DMS114 treated with DMSO at 0.1 percent for 48 hours (cell line): ENCODE data around the gene KLF6.

ENCODE experiments used
- DNase-seq: peaks from one replicate; lab custom pipeline; 2025; ENCODE audit not compliant: unreplicated experiment; lab: John Stamatoyannopoulos, UW

KLF6 gene

DNA sequence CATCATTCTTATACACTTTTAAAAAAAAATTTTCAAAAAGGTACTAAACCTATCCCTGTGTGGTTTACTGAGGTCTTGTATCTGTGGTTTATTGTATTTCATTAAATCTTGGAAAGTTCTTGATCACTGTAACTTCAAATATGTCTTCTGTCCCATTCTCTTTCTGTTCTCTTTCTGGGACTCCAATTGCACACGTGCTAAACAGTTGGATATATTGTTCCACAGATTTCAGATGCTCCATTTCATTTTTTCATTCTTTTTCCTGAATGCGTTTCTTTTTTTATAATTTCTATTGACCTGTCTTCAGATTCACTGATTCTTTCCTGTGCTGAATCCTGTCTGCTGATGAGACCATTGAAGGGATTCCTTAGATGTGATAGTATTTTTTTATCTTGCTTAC is 4.6 kb upstream of the KLF6 start:
- no peak for DNase-seq

DNA sequence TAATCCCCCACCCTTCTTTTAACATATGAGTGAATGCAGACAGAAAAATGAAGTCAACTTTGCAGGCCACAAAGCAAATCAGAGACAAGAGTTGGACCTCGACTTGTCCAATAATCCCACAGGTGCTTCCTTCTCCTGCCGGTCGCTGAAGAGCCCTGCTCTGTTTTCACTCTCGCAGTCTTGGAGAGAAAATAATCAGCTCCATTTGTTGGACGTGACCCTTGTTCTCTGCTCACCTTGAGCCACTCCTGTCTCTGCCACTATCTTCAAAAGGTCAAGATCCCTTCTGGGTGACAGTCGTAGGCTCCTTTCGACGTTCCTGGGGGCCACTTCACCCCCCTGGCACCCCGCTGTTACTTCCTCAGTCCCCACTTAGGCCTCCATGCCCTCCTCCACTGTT is 2.8 kb upstream of the KLF6 start:
- DNase-seq = no peak

DNA sequence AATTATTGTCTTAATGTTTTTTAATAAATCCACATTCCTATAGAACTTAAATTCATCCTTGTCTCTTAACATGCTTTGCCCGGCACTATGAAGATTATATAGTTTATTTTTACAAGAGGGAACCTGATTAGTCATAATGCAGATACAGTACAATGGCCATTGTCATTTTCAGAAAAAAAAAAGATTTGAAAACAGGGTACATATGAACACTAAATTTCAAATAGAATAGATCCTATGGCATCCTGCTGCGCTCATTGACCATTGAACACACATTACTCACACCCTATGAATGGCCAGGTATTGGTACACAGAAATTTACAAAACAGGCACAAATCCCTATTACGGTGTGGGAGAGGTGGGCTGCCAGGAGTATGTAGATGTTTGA is 2.0 kb upstream of the KLF6 start:
- DNase-seq = no peak

DNA sequence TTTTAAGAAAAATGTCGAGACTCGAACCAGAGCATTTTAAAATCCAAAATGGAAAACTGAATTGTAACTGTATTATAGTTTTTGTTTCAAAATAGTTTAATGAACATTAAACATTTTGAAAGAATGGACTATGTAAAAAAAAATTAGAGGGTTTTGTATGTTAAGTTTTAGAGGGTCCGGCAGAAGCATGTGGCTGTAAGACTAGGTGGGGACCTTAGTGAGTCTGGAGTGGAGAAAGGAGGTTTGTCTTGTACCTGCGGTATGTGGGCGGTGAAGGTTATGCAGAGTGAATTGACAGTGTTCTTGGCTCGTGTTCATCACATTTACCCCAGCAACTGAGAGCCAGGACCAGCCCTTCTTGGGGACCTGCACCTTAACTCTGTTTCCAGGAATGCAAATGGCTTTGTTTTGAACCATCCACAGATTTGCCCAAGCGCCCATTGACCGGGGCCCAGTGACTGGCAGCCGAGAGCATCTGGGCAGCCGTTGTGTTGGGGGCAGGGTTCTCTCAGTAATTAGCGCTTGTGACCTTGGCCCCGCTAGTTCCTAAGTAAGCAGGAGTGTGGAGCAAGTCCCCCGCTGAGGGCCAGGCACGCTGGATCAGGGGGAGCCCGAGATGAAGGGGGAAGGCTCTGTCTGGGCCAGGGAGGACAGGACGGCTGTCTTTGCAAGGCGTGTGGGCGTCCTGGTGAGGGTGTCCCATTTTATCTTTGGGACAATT is 1.4 kb upstream of the KLF6 start:
- no peak for DNase-seq

DNA sequence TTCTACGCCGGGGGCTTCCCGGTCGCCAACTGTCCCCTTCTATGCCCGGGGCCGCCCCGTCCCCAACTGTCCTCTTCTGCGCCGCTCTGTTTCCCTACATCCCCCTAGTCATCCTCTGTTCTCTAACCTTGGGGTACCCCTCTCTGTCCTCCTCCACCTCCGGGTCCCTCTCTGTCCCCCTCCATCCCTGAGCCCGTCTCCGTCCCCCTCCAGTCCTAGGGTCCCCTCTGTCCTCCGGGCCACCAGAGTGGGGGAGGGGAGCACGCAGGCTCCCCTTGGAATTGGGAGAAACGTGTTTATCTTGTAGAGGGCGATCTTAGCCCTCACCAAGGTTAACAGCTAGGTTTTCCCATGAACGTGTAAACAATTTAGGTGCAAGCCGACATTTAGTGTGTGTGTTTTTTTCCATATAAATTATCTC is 852 bp upstream of the KLF6 start:
- peak; percentile 28 for DNase-seq

DNA sequence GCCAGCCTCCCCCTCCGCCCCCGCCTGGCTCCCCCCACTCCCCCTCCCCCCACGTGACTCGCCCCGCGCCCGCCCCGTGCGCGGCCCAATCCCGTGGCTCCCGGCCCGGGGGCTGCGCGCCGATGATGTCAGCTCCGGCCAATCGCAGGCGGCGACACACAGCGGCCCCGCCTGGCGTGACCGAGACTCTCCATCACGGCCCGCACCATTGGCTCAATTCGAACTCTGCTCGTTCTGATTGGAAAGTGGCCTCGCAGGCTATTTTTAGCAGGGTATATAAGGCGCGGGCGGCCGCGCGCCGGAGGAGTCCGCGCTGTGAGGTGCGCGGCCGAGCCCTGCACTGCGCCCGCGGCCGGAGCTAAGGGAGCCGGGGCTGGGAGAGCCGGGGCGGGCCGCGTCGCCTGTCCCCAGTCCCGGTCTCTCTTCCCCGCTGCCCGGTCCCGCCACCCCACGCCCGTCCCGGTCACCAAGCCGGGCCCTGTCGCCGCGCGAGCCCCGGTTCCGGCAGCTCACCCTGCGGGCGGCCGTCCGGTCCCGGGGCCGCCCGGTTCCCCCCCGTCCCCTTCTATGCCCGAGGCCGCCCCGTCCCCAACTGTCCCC is 342 bp upstream of the KLF6 start:
- peak; percentile 96 for DNase-seq

DNA sequence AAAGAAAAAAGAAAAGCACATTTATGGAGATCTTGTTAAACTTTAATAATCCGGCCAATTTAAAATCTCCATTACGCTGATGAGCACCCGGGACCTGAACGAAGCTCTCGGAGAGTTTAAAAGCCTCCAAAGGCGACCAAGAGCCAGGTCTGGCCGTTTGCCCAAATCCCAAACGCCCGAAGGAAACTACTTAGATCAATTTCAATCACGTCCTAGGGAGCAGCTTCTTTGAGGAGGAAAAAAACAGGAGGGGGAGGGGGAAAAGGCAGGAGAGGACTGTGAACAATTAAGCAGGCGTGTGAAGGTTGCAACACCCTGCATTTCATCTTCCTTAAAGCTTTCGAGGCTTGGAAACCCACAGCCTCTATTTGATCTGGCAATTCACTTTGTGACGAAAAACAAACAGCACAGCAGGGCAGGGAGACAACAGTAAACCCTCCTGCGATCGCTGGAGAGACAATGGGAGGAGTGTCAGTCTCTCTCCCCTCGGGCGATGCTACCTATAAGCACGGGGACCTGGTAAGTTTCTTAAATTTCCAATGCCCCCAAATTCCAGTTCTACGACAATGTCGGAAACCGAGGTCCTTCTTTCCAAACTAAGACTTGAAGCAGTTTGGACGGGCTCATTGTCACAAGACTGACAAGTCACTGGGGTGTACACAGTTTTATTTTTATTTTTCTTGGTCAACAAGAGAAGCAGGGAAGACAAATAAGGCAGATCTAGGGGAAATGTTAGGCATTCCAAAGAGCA is 1.2 kb downstream of the KLF6 start:
- no peak for DNase-seq

DNA sequence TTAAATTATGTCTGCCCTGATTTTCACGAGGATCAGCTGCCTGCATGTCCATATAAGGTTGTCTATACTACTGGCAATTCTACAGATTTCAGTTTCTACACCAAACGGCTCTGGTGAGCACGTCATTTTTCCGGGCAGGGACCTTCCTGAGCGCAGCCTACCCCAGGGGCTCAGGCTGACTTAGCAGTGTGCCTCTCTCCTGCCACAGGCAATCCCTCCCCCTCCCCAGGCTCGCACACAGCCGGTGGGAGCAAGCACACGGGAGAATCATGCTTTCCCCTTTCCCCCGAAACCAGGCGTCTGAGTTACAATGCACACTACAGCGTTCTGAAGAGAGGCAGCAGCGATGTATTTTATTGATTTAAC is 1.7 kb downstream of the KLF6 start:
- no peak for DNase-seq

DNA sequence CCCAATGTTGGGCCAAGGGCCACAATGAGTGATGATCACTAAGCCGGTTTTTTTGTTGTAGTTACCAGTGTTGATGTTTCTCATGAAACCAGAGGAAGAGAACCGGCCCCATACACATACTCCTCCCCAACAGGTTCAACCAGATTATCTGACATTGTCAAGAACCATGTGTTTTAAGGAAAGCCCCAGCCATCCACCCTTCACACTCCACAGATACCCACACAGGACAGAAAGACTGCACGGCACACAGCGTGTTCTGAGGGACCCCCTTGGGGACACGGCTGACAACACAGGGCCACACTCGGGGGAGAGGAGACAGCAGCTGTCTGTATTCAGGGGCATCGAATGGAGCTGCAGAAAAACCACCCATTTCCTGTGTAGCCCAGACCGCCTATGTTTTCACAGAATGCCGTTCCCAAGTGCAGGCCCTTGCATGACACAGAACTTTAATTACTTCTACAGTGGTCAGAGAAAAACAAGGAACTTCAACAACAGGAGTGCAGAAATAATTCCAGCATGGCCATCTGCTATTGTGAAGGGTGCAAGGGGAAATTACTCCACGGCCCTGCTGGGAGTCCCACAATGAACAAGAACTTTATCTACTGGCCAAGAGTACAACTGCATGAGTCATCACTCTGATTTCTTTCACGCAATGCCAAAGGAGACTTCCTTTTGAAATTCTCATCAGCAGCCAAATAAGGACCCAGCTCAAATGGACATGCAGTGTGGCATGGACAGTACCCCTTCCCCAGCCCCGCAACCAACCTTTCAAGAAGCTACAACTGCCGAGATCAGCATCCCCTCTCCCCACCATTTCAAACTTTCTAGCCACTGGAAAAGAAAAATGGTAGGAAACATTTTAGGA is 2.3 kb downstream of the KLF6 start:
- no peak for DNase-seq

DNA sequence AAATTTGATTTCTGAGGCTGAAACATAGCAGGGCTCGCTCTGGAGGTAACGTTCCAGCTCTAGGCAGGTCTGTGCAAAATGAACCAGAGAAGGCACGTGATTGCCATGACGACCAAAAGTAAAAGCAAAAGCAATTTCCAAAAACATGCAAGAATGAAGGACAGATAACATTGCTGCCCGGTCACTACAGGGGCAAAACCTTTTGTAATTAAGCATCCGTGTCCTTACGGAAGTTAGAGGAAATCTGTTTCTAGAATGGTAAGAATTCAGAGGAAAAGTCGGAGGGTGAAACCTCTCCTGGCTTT is 2.9 kb downstream of the KLF6 start:
- DNase-seq = no peak

DNA sequence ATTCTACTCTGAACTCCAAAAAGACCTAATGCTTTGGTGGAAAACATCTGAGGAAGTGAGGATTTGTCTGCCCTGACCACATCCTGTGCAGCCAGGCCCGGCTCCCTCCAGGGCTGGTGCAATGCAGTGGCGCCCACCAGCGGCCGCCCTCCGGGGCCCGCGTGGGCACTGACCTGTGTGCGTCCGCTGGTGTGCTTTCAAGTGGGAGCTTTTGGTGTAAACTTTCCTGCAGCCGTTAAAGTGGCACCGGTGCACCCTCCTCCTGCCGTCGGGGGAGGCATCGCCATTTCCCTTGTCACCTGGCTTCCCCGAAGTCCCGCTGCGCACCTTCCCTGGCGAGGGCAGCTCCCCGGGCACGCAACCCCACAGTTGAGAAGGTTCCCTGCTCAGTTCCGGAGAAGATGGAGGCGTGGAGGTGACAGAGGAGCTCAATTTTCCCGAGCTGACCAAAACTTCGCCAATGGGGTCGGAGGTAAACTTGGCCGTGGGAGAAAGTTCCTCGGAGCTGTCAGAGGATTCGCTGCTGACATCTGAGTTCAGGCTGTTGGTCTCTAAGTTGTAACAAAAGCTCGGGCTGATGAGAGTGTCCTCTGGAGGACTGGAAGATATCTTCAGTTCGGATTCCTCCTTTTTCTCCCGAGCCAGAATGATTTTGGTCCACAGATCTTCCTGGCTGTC is 3.4 kb downstream of the KLF6 start:
- DNase-seq = no peak

DNA sequence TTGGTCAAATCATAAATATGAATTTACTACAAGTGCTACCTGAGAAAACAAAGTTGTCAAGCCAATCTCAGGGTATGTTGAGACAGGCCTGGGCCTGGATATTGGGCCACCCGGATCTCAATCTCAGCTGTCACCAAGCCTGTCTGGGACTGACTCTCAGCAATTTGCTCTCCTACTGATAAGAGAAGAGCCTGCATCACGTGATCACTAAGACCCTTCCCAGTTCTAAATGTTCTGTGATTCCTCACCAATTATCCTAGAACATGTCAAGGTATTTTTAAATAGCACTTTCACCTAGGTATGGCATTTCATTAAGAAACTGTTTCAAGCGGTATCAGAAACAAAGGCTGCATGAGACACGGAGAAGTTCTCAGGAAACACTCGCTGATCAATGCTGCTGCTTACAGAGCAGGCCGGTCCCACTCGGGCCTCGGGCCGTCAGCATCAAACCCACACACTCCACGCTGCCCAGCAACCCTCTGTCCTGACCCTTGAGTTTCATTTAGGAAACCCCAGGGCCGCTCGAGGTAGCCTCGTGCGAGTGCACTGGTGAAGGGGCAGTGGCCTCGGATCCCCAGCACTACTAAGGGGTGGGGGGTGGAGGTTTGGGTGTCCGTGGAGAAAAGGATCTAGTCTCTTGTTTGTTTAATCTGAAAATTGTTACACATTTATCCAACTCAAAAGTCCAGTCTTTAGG is 4.1 kb downstream of the KLF6 start:
- DNase-seq = no peak

DNA sequence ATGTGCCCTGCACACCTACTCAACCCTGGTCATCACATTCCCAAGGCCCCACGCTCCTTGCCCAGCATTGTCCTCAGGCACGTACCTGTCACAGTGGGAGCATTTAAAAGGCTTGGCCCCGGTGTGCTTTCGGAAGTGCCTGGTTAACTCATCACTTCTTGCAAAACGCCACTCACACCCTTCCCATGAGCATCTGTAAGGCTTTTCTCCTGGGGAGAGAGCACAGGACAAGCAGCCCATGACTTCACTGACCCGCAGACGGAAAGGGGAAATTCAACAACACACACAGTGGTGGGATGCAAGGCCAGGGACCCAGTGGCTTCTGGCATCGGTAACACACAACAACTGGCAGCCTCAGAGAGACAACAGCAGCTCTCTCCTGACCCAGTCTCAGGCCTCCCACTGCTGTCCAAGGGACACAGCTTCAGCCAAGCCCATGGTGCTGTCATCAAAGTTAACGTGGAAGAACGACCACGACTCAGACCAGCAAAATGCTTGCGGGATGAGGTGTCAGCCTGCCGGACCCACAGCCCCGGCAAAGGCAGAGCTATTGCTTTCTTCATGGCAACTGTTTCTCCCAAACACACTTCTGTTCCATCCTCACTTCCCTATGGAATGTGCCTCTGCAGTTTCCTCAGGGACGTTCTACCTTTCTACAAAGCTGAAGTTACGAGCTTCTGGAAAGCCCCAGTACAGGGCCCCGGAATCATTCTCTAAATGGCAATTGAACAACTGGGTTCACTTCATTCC is 4.8 kb downstream of the KLF6 start:
- no peak for DNase-seq

DNA sequence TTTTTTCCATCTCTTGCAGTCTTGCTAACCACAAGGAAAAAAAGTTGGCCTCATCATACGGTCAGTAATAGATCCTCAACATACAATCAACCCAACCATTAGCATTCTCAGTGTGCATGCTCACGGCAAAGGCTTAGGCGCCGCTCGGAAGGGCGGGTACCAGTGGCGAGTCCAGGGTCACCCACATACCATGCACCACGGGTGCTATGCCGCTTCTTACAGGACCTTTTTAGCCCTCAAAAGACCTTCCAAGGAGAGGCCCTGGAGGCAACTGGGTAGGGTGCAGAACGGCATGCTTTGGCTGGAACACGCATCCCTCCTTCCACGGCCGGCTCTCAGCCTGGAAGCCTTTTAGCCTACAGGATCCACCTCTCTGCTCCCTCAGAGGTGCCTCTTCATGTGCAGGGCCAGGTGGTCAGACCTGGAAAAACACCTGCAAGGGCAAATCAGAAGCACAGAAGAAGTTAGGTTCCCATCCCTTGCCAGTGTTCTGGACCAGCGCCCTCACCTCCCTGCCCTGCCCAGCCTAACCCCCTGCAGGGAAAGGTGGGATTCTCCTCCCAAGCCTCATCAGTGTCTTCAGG is 5.8 kb downstream of the KLF6 start:
- DNase-seq = no peak

DNA sequence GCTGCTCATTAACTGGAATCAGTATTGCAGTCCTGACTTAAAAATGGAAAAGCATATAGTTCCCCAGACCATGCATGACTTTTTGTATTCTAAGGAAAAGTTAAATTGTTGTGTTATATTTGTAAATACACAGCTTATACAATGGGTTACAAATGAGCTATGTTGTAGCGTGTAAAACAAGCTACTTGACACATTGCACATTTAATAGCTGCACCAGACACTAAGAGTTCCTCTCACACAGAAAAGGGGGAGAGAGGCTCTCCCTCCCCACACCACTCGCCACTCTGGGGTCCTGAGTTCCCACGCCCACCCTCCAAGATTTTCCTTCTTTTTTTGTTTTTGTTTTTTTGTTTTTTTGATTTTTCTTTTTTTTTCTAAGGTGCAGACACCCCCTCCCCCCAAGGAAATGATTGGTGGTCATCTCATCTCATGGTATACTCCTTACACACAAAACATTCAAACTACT is 6.3 kb downstream of the KLF6 start:
- DNase-seq = no peak

DNA sequence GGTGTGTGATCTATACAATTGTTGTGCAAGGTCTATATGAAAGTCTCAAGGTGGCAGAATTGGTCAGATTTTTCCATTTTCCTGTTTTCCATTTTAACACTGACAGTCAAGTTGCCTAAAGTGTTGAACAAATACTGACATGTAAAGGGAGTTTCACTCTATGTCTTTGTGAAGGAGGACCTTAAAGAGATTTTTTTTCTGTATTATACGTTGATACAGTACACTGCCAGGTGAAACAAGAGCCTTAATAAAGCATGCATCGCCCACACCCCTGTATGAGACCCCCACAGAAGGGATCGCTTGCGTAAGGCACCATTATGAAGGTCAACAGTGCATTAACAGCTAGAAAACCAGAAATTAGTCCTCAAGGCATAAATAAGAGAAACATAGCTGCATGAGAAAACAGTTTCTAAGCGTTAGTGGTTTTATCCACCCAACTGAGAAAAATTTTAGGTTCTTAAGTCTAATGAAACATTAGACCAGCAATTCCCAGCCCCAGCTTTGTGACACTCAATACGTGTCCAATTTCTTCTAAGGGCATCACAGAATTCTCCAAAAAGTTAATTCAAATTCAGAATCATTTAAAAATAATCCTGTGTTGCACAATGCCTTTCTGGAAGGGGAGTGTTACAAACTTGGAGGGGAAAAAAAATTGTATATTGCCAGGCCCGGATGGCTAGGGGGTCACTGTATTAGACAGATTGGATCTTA is 6.9 kb downstream of the KLF6 start:
- no peak for DNase-seq

DNA sequence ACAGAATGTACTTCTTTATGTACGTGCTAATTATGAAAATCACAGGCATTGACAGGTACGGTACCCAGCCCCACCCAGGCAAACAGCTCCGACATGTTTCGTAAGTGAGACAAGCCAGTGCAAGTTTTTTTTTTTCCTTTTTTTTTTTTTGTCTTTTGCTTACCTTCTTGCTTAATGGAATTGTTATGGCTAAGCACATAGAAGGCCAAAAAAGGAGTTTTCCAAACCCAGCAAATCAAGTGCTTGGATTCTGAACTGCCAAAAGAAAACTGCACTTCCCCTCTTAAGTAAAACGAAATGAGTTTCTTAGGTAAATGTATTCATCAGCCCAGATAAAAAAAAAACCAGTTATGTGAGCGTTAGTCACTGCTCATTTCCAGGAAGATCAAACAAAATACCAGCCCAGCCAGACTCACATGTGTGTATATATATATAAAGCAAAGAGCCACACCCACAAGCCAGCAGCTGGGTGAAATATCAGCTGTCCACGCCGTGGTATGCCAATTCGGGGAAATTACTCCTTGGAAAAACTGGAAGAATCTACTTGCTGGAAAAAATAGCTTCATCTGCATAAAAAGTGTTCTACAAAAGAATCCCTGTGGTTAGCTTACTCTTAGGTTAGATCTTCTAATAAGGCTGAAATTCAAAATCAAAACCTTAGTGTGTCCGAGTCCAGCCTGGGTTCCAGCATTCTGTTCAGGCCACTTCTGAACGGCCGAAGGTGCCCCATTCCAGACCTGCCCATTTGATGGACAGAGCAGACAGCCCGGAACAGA is 8.0 kb downstream of the KLF6 start:
- DNase-seq = no peak
